NCI-H1105 (cell line): ENCODE measurements around the gene THRAP3.
"Not testable (repeated sequence)": the region's sequence is repeated elsewhere in the genome, so short reads cannot be mapped to it uniquely, and the experiment has no call there.

Experiments used
- DNase-seq: peaks from one replicate; lab custom pipeline; 2025; lab: John Stamatoyannopoulos, UW

THRAP3 gene, protein sequence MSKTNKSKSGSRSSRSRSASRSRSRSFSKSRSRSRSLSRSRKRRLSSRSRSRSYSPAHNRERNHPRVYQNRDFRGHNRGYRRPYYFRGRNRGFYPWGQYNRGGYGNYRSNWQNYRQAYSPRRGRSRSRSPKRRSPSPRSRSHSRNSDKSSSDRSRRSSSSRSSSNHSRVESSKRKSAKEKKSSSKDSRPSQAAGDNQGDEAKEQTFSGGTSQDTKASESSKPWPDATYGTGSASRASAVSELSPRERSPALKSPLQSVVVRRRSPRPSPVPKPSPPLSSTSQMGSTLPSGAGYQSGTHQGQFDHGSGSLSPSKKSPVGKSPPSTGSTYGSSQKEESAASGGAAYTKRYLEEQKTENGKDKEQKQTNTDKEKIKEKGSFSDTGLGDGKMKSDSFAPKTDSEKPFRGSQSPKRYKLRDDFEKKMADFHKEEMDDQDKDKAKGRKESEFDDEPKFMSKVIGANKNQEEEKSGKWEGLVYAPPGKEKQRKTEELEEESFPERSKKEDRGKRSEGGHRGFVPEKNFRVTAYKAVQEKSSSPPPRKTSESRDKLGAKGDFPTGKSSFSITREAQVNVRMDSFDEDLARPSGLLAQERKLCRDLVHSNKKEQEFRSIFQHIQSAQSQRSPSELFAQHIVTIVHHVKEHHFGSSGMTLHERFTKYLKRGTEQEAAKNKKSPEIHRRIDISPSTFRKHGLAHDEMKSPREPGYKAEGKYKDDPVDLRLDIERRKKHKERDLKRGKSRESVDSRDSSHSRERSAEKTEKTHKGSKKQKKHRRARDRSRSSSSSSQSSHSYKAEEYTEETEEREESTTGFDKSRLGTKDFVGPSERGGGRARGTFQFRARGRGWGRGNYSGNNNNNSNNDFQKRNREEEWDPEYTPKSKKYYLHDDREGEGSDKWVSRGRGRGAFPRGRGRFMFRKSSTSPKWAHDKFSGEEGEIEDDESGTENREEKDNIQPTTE

DNA sequence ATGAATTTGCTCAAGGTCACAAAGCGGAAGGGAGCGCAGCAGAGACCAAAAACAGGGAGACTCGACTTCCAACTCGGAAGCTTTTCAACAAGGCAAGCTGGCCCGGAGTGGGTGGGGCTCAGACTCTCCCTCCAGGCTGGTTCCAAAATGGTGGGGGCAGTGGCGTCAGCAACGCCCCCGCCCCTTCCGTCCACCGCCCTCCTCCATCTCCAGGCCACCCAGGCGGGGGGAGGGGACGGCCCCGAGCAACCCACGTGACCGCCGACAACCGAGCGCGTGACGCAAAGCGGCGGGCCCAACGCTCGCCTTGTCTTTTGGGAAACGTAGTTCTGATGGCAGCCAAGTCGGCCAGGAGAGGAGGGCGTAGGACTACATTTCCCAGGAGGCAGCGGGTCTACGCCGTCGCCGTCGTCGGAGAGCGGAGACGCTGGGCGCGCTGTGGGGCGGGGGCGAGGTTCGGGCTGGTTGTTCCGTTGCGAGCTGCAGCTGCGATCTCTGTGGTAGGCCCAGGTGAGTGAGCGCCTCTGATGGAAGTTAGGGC lies at the start of gene THRAP3:
Gene THRAP3, plus strand, starts transcription at position 448 of the 541 bp plus-strand sequence. CDS start 58,121 bp downstream, outside the sequence.
- peak; percentile 99 for DNase-seq

- DNase-seq: peak; percentile 63
Measured at GRCh38 chr1:36174713-36175112, 49.5 kb upstream of the THRAP3 start.

- DNase-seq: peak; percentile 68
Measured at GRCh38 chr1:36175137-36176095, 48.8 kb upstream of the THRAP3 start.

DNA sequence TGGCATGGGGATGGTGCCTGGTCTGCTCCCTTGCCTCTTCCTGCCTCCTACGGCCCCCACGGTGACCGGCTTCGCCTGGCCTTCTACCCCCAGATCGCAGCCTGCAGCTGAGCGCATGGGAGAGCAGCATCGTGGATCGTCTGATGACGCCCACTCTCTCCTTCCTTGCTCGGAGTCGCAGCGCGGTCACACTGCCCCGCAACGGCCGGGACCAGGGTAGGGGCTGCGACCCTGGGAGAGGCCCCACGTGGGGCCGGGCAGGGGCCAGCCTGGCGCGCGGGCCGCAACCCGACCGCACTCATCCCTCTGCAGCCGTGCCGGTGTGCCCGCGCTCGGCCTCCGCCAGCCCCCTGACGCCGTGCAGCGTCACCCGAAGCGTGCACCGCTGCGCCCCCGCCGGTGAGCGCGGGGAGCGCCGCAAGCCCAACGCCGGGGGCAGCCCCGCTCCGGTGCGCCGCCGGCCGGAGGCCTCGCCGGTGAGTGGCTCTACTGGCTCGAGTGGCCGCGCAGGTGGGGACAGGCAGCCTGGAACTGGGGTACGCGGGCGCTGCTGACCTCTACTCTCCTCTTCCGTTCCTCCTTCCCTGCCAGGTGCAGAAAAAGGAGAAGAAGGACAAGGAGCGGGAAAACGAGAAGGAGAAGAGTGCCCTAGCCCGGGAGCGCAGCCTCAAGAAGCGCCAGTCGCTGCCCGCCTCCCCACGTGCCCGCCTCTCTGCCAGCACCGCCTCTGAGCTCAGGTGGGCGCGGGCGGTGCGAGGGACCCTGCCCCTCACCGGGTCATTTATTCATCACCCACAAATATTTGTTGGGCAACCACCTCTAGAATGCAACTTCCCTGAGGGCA lies 47.9 kb upstream of the THRAP3 start:
- DNase-seq: no peak

GRCh38 chr1:36177589-36178431 lies 46.4 kb upstream of the THRAP3 start:
- DNase-seq: no peak

DNA sequence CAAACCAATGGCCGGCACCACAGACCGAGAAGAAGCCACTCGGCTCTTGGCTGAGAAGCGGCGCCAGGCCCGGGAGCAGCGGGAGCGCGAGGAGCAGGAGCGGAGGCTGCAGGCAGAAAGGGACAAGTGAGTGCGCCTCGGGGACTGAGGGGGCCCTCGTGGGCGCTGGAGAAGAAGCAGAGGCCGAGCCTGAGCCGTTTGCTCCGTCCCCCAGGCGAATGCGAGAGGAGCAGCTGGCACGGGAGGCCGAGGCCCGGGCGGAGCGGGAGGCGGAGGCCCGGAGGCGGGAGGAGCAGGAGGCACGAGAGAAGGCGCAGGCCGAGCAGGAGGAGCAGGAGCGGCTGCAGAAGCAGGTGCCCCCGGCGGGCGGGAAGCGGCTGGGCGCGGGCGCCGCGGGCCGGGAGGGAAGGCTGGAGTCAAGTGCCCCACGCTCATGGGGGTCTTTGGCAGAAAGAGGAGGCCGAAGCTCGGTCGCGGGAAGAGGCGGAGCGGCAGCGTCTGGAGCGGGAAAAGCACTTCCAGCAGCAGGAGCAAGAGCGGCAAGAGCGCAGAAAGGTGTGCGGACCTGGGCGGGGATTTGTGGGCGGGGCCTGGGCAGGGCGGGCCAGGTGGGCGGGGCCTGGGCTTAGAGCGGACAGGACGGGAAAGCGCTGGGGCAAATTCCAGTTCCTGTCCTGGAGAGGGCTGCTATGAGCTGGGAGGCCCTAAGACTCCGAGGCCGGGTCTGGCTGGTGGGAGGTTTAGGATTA lies 45.6 kb upstream of the THRAP3 start:
- DNase-seq: no peak

GRCh38 chr1:36179220-36179600 lies 45.0 kb upstream of the THRAP3 start:
- DNase-seq: no peak

DNA sequence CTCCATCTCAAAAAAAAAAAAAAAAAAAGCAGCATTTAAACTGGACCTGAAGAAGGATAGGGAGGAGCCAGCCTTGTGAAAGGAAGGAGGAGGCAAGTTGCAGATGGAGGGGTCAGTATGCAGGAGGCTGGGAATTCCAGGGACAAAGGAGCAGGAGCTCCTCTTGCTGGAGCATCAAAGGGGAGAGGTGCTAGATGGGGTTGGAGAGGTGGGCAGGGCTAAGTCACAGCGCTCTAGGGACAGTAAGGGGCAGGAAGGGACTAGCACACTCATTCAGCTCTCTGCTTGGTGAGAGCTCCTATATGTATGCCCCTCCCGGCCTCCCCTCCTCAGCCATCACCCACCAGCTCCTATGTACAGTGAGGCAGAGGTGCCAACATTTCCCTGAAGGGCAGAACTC lies 41.5 kb upstream of the THRAP3 start:
- DNase-seq: no peak

- no peak for DNase-seq
Measured at GRCh38 chr1:36183309-36183856, 40.9 kb upstream of the THRAP3 start.

DNA sequence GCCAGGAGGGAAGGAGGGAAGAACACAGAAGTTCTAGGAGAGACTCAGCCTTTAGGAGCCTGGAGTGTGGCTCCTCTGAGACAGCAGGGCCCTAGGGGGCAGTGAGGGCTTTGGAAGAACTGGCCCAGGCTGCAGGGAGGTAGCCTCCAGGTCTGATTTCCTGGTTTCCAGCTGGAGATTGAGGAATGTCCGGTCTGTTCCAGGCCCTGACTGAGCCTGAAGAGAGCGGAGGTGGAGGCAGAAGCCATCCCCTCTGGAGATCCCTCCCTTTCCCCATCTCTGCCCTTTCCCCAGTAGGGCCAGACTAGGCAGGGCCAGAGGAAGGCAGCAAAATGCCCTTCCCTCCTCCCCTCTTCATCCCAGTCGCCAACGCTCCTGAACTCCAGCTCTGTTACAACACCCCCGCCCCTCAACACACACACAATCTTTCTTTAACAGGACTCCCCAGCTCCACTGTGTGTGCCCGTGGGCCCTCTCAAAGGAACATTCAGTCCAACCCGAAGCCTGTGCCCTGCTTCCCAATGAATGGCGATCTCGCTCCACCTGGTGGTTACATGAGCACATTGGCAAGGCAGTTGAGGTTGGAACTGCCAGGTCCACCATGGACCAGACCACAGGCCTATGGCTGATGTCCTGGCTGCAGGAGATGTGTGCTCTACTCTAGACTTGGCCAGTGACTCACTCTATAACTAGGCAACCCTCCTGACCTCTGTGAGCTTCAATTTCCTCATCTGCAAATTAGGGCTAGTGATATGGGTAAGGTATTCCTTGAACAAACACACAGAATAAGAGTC lies 36.2 kb upstream of the THRAP3 start:
- peak; percentile 68 for DNase-seq

GRCh38 chr1:36196805-36197204 lies 27.4 kb upstream of the THRAP3 start:
- not testable (repeated sequence) for DNase-seq

DNA sequence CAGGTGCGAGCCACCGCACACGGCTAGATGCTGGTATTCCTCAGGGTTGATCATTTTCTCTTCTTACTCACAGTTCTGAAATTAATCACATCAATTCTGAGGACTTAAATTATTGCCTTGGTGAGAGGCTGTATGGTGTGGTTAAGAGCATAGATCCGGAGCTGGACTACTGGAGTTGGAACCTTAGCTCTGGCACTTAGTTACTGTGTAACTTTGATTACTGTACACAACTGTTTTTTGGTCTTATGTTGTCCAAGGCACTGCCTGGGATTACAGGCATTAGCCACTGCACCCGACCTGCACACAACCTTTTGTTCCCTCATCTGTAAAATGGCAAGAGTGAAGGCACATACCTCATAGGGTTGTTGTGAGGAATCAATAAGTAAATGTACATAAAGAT lies 25.6 kb upstream of the THRAP3 start:
- DNase-seq: no peak

DNA sequence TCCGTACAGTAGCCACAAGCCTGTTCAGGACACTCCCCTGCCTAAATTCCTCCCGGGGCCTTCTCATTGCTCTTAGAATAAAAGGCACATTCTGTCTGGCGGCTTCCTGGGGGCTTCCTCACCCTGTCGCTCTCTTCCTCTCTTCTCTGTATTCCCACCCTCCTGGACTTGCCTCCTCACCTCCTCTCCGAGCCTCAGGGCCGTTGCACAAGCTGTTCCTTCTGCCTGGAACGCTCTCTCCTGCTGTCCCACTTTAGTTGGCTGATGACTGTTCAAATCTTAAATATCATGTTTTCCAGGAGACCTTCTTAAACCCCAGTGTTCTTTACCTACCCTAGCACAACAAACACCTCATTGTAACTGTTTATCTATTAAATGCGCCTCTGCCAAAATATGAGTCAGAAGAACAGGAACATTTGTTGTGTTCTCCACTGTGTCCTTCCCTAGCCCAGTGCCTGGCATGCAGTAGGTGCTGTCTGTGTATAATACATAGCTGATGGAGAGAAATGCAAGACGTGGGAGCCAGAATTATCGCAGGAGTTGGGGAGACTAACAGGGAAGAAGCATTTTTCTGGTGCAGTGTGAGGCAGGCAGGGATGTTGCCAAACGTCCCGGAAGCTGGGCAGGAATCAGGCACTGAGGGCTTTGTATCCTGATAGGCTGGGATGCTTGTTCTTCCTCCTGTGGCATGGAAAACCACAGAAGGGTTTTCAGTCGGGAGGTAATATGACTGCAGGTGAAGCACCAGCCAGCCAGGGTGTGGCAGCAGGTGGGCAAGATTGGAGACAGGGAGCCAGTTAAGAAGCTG lies 24.1 kb upstream of the THRAP3 start:
- no peak for DNase-seq

- DNase-seq: no peak
Measured at GRCh38 chr1:36203027-36203553, 21.2 kb upstream of the THRAP3 start.

GRCh38 chr1:36203554-36204346 lies 20.5 kb upstream of the THRAP3 start:
- DNase-seq: peak; percentile 56
